GM19452 (cell line): ENCODE data around the gene TMEM131L.
A peak's percentile ranks its signal among the peaks of the same experiment; 100 is the strongest.
"Not testable (repeated sequence)": the region's sequence is repeated elsewhere in the genome, so short reads cannot be mapped to it uniquely, and the experiment has no call there.

ENCODE experiments used
- ATAC-seq: cut with Tn5 transposase; IDR thresholded peaks from one replicate; pipeline ENCODE4 v1.9.1; 2021; ENCODE audit not compliant: unreplicated experiment

TMEM131L gene

GRCh38 chr4:153646978-153647377 is 180.8 kb downstream of the TMEM131L start:
- ATAC-seq = no peak

- no peak for ATAC-seq
Measured at GRCh38 chr4:153647975-153648374, 181.8 kb downstream of the TMEM131L start.

- no peak for ATAC-seq
Measured at GRCh38 chr4:153649572-153649991, 183.4 kb downstream of the TMEM131L start.

- ATAC-seq = no peak
Measured at GRCh38 chr4:153651116-153651515, 185.0 kb downstream of the TMEM131L start.

- no peak for ATAC-seq
Measured at GRCh38 chr4:153651587-153651986, 185.4 kb downstream of the TMEM131L start.

- no peak for ATAC-seq
Measured at GRCh38 chr4:153652051-153652784, 186.1 kb downstream of the TMEM131L start.

- ATAC-seq = no peak
Measured at GRCh38 chr4:153655002-153655541, 188.9 kb downstream of the TMEM131L start.

- no peak for ATAC-seq
Measured at GRCh38 chr4:153655928-153656327, 189.8 kb downstream of the TMEM131L start.

- no peak for ATAC-seq
Measured at GRCh38 chr4:153661215-153661822, 195.2 kb downstream of the TMEM131L start.

GRCh38 chr4:153661908-153662307 is 195.7 kb downstream of the TMEM131L start:
- ATAC-seq = no peak

GRCh38 chr4:153663667-153664066 is 197.5 kb downstream of the TMEM131L start:
- ATAC-seq = no peak

- ATAC-seq = not testable (repeated sequence)
Measured at GRCh38 chr4:153666505-153666904, 200.3 kb downstream of the TMEM131L start.

GRCh38 chr4:153668647-153669046 is 202.5 kb downstream of the TMEM131L start:
- no peak for ATAC-seq

- no peak for ATAC-seq
Measured at GRCh38 chr4:153669838-153670237, 203.7 kb downstream of the TMEM131L start.

GRCh38 chr4:153676486-153676885 is 210.3 kb downstream of the TMEM131L start:
- ATAC-seq = no peak

- no peak for ATAC-seq
Measured at GRCh38 chr4:153676984-153677383, 210.8 kb downstream of the TMEM131L start.

- ATAC-seq = no peak
Measured at GRCh38 chr4:153679486-153679885, 213.3 kb downstream of the TMEM131L start.

GRCh38 chr4:153683763-153684181 is 217.6 kb downstream of the TMEM131L start:
- no peak for ATAC-seq

GRCh38 chr4:153684182-153684970 is 218.2 kb downstream of the TMEM131L start, which contains the start of gene TLR2:
Gene TLR2, plus strand, starts transcription at chr4:153684280. Its CDS starts 18,628 bp downstream, at chr4:153702908.
- ATAC-seq = peak; percentile 77

- ATAC-seq = no peak
Measured at GRCh38 chr4:153684971-153685371, 218.8 kb downstream of the TMEM131L start.
